Putamen (tissue), 1 donor: ENCODE results near the gene GLIPR1.
"Not testable (repeated sequence)": the region's sequence is repeated elsewhere in the genome, so short reads cannot be mapped to it uniquely, and the experiment has no call there.

Source experiments
- DNase-seq: peaks from one replicate; pipeline ENCODE4 v3.0.0-alpha.2; 2016; ENCODE audit warnings: low spot score

The GLIPR1 gene

GRCh38 chr12:75474116-75474515, 6.4 kb upstream of the GLIPR1 start:
- DNase-seq = no peak

GRCh38 chr12:75476071-75476470, 4.5 kb upstream of the GLIPR1 start:
- no peak for DNase-seq

GRCh38 chr12:75477137-75477536, 3.4 kb upstream of the GLIPR1 start:
- DNase-seq = no peak

DNA sequence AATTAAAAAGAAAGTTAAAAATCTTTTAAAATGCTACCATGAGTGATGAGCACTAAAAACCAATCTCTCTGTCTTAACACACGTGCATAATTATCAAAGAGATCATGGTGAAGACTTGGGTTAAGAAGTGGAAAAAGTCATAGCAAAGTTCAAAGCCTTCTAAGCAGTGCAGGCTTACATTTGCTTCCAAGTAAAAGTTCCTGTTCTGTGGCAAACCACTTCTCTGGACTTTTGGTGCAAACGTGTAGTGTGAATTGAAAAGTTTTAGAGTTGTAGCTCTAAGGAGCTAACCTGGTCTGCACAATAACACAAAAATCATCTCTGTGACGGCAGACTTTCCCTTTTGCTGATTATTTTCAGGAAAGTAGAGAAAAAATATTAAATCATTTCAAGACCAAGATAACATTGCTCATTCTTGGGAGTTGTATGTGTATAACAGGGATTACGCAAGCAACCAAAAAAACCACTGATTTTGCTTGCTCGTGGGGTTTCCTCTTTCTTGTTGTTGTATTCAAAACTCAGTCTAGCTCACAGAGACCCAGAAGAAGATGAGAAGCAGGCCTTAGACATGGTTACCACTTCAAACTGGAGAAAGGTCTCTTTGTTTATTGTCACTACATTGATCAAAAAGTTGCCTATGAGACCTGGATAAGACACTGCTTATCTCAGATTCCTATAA, 2.3 kb upstream of the GLIPR1 start:
- DNase-seq = no peak

GRCh38 chr12:75479963-75480461, 543 bp upstream of the GLIPR1 start:
- no peak for DNase-seq

DNA sequence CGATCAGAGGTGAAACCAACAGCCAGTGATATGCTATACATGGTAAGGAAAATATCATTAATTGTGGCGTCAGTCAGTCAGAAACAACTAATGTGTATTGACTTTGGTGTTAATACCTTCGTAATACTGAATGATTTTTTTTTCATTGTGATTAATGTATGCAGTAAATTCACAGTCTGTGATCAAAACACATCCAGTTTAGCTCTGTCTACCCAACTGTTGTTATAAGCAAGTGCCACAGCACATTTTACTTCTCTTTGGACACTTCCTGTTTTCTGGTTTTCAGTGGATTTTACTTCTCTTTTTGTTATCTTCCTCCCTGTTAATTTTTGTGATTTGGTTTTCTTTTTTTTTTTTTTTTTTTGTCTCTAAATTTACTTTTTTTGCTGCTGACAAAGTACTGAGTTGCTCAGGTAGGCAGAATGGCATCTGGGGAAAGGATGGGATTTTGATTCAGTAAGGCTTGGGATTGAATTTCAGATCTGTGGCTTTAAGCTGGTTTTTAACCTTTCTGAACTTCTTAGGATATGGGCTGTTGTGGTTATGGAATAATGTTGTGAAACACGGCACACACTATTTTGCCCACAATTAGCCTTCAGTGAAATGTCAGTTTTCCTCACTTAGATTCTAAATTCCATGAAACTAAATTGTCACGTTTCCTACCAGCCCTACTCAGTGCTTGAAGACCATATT, 604 bp downstream of the GLIPR1 start:
- no peak for DNase-seq

DNA sequence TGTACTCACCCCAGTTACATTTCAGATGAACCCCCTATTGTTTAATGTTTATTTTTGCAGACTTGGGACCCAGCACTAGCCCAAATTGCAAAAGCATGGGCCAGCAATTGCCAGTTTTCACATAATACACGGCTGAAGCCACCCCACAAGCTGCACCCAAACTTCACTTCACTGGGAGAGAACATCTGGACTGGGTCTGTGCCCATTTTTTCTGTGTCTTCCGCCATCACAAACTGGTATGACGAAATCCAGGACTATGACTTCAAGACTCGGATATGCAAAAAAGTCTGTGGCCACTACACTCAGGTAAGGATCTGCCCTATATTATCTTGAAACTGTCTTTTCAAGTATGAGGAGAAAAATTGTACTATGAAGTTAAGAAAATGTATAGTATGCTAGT, 1.2 kb downstream of the GLIPR1 start:
- DNase-seq = no peak

GRCh38 chr12:75482646-75483045, 2.1 kb downstream of the GLIPR1 start:
- DNase-seq = no peak

GRCh38 chr12:75483431-75483830, 2.9 kb downstream of the GLIPR1 start:
- DNase-seq = no peak

- DNase-seq = not testable (repeated sequence)
Observed at GRCh38 chr12:75484450-75484849, 3.9 kb downstream of the GLIPR1 start.

DNA sequence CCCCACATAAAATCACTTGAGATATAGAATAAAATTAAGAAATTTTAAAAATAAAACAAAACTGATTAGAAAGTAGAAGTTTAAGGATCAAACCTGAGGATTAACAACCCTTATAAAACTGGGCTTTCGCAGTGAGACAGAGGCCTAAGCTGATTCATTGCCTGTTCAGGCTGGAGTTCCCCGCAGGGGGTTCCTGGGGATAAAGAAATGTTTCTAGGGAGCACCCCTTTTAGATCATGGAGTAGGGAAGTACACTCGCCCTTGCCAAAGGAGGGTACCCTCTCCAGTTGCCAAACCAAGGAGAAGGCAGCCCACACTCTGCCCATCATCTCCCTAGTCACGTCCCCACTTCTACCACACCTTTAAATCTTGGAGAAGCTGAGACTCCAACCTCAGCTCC, 6.8 kb downstream of the GLIPR1 start:
- DNase-seq = no peak

GRCh38 chr12:75488553-75488952, 8.0 kb downstream of the GLIPR1 start:
- no peak for DNase-seq

DNA sequence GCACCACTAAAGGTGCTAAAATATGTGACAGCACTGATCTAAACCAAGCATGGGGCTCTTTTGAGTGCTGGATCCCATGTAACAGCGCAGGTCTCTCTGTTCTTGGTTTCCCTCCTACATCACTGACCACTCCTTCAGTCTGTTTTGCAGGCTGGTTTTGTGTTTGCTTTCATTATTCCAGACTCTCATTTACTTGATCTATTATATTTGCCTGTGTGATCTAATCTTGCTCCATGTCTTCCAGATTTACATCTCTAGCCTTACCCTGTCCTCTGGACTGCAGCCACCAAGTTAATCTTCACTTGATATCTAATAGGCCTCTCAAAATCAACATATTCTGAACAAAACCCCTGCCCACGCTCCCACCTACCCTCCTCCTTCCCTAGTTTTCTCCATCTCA, 8.6 kb downstream of the GLIPR1 start:
- DNase-seq = no peak

- no peak for DNase-seq
Observed at GRCh38 chr12:75489613-75490210, 9.2 kb downstream of the GLIPR1 start.

- DNase-seq = no peak
Observed at GRCh38 chr12:75491169-75491568, 10.6 kb downstream of the GLIPR1 start.

- no peak for DNase-seq
Observed at GRCh38 chr12:75503459-75503858, 22.9 kb downstream of the GLIPR1 start.

- no peak for DNase-seq
Observed at GRCh38 chr12:75503866-75504265, 23.3 kb downstream of the GLIPR1 start.

GRCh38 chr12:75505706-75506312, 25.3 kb downstream of the GLIPR1 start:
- DNase-seq = no peak

GRCh38 chr12:75507086-75507485, 26.5 kb downstream of the GLIPR1 start:
- DNase-seq = no peak

DNA sequence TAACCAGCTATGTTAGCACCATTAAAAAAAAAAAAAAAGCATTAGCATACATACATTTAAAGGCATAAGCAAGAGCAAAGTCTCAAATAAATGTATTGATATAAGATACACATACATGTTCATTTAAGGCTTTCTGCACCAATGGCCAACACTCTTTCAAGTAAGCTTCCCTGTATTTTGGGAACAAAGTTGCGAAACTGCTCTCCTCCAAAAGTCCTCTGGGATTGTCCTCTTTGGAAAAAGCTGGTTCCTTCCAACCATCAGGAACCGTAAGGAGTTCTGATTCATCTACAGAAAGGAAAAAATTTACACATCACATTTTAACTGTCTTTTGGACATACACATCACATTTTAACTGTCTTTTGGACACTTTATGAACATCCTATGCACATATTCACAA, 27.6 kb downstream of the GLIPR1 start:
- DNase-seq = no peak

- no peak for DNase-seq
Observed at GRCh38 chr12:75509621-75510020, 29.1 kb downstream of the GLIPR1 start.

GRCh38 chr12:75511116-75512048, 30.8 kb downstream of the GLIPR1 start, which contains the start of gene KRR1:
TSS of gene KRR1 (minus strand) at chr12:75511609. CDS start at chr12:75511597, 12 bp downstream.
- DNase-seq = peak; percentile 99
